ENCODE data around the gene RXRA.
A peak's percentile ranks its signal among the peaks of the same experiment; 100 is the strongest.

The RXRA gene

DNA sequence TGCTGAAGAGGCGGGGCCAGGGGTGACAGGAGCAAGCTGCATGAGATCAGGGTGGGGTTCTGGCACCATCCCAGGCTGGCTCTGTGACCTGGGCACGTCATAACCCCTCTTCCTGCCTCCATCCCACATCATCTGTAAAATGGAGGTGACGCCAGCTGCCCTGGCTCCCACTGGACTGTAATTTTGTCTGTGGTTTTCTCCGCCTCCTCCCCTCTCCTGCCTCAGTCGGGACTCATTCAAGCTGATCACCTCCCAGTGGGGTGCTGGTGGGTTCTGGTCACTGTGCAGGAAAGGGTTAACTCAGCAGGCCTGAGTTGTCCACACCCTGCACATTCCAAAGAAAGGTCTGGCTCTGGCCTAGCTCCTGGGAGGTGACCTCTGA lies 128.2 kb downstream of the RXRA start:
- DNase-seq (ENCODE audit: low read depth) = no peak

DNA sequence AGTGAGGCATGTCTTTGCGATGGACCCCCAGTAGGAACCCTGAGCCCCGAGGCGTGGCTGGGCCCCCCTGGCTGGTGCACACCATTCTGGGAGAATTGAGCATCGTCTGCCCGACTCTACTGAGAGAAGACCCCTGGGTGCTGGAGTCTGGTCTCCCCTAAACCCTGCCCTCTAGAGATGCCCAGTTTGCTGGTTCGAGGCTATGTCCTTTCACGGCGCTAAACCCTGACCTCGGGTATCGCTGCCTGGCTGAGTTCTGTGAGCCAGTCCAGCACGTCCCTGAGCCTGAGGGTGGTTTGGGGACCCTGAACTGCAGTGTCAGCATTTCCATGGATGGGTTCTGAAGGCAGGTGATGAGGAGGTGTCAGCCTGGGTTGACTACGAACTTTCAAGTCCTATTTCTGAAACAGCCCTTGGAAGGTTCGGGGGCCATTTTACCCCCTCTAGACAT lies 128.8 kb downstream of the RXRA start:
- no peak for DNase-seq (ENCODE audit: low read depth)

DNA sequence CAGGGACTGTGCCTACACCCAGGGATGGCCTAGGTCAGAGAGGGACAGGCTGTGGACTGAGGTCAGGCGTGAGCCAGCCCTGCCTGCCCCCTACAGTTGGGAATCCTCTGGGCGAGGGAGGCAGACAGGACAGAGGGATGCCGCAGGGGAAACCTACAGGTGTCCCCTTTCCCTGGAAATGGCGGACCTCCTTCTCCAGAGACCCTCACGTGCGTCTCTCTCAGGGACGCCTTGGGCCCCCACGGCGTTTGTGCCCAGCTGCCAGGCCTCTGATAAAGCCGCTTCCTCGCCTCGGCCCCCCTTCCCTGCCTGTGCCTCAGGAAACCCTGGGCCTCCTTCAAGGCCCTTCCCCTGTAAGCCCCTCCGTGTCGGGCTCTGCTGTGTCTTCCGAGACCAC lies 129.3 kb downstream of the RXRA start:
- DNase-seq (ENCODE audit: low read depth) = no peak

DNA sequence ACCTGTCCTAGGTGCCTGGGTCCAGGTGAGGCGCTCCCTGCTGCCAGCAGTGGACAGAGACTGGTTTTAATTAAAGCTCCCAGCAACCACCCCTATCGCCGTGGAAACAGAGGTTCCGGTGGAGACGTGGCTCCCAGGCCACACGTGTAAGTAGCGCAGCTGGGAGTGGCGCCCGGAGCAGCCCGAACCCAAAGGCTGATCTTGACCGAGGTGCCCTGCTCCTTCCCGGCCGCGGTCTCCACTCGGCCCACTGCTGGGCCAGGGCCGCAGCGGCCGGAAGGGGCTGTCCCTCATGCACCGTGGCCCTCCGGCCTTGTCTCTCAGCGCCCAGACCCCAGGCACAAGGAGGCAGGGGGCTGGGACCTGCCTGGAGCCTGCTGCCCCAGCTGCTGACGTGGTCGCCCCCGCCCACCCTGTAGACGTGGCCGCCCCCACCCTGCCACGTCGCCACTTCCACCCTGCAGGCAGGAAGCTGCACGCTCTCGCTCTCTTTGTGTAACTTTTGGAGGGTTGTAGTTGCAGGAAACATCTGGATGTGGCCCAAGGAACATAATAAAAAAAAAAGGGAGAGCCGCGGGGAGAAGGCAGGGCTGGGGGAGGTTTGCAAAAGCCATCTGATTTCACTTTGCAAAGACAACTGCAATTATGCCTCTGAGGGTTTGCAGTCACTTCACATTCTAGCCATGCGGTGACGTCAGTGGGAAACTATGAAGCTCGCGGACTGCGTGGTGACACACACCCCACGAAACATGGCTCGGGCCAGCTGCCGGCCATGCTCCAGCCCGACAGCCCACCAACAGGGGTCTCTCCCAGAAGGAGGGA lies 129.9 kb downstream of the RXRA start:
- DNase-seq (ENCODE audit: low read depth) = peak; percentile 97

DNA sequence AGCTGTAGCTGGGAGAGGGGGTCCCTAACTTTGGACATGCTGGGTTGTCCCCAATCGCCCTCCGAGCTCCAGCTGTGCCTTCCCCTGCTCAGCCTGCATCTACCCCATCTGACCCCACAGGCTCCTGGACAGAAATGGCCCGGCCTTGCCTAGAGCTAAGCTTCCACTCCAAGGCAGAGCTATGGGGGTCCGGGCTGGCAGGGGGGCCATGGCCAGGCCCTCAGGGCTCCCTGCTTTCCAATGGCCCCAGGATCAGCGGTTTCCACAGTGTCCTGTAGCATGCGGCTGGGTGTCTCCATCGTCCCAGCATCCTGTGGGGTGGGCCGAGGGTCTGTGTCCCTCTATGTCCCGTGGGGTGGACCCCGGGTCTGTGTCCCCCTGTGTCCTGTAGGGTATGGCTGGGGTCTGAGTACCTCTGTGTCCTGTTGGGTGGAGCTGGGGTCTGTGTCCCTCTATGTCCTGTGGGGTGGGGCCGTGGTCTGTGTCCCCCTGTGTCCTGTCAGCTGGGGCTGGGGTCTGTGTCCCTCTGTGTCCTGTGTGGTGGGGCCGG lies 130.6 kb downstream of the RXRA start:
- no peak for DNase-seq (ENCODE audit: low read depth)

DNA sequence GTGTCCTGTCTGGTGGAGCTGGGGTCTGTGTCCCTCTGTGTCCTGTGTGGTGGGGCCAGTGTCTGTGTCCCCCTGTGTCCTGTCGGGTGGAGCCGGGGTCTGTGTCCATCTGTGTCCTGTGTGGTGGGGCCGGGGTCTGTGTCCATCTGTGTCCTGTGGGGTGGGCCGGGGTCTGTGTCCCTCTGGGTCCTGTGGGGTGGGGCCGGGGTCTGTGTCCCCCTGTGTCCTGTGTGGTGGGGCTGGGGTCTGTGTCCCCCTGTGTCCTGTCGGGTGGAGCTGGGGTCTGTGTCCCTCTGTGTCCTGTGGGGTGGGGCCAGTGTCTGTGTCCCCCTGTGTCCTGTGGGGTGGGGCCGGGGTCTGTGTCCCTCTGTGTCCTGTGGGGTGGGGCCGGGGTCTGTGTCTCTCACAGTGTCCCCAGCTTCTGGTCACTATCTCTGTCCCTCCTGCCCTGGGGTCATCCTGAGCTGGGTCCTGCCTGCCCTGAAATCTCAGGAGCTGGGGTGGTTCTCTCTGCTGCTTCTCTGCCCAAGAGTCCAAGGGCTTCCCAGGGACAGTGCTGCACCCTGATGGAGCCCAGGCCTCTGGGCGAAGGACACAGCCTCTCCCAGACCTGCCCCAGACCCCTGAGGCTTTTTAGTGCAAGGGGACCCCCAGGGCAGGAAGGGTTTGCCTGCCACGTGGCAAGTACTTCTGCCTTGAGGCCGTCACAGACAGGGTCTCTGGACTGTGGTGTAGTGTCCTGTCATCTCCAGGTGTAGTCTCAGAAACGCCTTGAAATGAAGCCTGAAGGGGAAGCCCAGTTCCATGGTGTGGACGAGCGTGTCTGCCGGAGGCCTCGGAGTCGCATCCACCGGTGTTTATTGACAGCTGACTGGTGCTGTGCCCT lies 131.3 kb downstream of the RXRA start:
- no peak for DNase-seq (ENCODE audit: low read depth)

DNA sequence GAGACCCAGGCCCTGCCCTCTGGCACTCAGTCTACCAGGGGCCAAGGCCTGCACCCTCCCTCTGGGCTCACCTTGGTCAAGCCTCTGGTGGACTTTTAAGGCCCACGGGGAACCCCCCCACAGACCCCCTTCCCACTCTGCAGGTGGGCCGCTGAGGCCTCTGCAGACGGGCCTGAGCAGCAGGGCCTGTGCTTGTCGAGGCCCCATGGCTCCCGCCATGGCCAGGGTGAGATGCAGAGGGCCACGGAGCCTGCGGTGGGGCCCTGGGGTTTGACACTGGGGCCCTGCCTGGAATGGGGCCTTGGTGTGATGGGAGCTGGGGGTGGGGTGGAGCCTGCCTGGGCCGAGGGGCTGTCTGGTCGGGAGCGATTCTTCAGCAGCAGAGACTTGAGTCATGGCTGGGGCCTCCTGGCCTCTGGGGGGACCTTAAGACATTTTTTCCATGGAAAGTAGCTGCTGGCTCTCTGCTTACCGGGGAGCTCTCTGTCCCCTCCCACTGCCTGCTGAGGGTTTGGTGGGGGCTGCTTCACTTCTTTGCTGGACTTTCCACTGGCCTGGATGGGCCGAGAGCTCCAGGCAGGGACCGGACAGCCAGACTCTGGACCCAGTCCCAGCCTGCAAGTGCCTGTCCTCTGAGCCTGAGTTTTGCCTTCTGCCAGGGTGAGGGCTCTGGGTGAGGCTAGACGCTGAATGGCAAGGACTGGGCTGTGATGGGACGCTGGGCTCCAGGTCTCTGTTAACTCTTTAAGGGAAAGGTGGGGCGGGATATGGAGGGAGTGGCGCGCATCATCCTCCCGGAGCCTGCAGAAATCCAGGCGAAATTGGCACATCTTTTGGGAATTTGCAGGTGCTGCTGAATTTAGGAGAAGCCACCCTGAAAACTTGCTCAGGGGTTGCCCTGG lies 132.2 kb downstream of the RXRA start:
- no peak for DNase-seq (ENCODE audit: low read depth)

DNA sequence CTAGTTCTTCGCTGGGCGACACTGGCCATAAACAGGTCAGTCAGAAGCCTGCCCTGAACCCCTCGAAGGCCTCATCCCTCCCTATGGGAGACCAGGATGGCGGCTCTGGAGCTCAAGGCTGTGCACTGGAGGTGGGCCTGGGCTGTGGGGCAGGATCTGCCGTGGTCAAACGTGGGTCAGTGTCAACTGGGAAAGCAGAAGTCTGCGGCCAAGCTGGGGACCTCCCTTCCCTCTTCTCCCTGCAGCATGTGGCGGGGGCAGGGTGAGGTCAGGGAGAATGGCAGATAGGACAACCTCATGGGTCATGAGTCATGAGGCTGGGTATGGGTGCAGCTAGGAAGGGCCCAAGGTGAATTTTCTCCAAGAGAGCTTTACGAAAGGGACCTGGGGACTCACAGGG lies 132.9 kb downstream of the RXRA start:
- no peak for DNase-seq (ENCODE audit: low read depth)

DNA sequence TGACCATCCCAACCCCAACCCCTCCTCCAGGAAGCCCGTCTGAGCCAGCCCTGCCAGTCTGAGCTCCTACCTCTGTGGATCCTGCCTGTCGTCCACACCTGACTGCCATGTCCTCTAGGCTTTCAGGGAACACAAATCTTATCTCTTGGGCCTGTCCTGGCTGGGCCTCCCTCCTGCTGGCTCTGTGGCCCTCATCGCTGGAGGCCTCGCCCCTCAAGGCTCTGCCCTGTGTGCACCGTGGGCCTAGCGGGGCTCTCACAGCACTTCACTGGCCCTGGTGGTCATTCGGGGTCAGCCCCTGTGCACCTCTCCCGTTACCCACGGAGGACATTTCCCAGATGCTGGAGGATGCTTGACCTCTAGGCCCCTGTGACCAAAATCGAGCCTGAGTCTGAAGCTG lies 133.3 kb downstream of the RXRA start:
- no peak for DNase-seq (ENCODE audit: low read depth)

DNA sequence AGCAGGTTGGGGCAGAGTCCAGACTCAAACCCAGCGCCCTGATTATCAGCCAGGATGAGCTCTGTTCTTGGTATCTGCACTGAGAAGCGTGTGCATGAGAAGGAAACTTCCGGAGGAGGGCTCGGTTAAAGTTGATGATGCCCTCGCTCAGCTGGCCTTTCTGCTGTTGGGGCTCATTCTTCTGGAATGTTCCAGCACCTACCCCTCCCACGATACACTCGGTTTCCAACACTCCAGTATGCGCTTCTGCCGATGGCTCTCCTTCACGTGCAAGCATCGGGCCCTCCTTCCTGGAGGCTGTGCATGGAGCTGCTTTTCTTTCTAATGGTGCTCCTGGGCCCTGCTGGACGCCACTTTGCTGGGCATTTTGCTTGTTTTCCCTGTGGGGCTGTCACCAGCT lies 134.0 kb downstream of the RXRA start:
- DNase-seq (ENCODE audit: low read depth) = no peak

DNA sequence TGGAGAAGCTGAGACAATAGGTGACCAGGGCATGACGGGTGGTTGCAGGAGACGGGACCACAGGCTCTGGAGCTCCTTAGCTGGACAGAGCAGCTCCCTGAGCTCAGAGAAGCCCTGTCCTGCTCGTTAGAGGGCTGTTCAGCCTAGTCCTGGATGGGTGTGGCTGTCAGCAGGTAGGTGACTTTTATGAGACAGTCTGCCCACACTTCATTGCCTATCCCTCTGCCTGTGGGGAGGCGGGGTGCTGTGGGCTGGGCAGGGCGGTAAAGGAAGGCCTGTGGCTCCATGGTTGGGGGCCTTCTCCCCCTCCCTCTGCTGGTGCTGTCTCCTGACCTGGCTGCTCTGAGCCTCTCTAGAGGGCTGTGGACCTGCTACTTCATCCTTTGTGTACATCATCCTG lies 134.6 kb downstream of the RXRA start:
- DNase-seq (ENCODE audit: low read depth) = no peak

DNA sequence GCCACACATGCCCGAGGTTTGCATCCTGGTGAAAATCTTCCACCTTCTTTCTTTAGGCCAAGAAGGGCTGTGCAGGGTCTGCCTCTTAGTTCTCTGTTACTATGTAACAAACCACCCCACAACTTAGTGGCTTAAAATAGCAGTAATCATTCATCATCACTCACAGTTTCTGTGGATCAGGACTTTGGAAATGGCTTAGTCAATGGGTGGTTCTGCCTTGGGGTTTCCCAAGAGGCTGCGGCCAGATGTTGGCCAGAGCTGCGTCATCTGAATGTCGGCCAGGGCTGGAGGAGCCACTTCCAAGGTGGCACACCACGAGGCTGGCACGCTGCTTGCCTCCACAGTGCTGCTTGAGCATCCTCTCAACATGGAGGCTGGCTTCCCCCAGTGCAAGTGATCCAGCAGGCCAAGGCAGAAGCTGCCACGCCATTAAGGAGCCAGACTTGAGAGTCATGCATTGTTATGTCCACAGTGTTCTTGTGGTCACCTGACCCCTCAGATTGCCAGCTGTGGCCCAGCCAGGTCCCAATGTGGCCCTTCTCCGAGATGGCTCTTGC lies 135.2 kb downstream of the RXRA start:
- DNase-seq (ENCODE audit: low read depth) = peak; percentile 38

DNA sequence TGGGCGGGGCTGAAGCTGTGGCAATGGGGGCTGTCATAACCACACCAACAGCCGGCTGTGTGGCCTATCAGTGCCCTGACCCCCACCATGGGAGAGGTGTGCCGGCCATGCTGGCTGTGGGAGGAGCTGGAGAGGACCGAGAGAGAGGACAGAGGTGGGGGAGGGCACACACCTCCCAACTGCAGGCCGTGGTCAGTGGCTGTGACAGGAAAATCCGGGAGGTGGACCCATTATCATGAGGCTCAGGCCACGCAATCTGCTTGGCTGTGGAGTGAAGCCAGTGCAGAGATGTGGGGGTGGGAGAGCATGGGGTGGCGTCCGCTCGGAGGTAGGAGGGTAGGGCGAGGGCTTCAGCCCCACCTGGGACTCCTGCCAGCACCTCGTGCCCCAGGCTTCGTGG lies 136.1 kb downstream of the RXRA start:
- DNase-seq (ENCODE audit: low read depth) = no peak

DNA sequence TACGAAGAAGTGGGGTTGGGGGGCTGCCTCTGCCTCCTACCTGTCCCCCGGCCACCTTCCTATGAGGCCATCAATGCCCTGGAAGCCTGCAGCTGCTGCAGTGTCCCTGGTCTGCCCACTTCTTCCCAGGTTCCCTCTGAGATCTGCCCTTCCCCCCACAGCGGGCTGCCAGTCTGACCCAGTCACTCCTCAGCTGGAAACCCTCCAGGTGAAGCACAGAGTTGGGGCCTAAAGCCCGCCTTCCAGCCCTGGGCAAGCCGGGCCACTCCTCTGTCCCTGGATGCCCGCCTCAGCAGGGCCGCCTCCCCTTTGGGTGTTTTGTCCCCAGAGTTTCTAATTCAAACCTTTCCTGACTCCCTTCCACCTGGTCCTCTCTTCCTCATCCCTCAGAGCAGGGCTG lies 137.0 kb downstream of the RXRA start:
- no peak for DNase-seq (ENCODE audit: low read depth)

DNA sequence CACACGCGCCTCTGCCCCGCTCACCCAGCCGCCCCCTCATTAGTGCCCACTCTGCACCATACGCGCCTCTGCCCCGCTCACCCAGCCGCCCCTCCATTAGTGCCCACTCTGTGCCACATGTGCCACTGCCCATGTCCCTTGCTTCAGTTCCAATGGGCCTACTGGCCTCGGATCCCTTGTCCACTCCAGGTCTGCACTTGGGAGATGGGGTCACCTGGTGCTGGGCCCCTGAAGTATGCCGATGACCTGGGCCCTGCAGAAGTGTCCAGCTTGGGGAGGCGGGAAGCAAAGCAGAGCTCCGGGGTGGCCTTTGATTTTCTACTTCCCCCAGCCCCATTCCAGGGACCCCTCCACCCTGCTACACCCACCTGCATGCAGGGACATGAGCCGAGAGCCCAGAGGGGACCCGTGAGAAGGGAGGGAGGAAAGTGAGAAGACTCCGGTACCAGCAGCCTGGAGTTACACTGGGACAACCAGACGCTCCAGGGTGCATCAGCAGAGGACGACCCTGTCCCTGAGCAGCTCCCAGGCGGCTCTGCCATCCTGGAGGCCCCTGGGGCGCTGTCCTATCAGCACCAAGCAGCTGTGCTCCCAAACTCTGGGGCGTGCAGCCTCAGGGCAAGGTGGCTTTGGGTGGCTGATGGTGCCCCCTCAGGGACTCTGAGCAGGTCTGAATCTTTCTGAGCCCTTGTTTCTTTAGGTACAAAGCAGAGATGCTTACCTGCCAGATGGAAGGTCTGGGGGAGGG lies 140.8 kb downstream of the RXRA start:
- no peak for DNase-seq (ENCODE audit: low read depth)

DNA sequence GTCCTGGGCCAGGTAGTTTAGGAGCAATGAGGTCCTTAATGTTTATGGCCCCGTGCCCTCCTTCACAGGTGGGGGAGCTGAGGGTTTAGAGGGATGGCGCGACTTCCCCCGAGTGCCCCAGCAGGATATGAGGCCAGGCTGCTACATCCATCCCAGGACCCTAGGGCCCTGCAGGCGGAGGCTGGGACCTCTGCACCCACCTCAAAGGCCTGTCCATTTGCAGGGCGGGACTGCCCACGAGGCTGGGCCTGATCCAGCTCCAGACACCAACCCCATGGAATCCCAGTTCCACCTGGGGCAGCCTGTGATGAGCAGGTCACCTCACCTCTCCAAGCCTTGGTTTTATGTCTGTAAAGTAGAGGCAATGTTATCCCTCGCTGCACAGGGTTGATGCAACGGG lies 142.1 kb downstream of the RXRA start:
- no peak for DNase-seq (ENCODE audit: low read depth)

DNA sequence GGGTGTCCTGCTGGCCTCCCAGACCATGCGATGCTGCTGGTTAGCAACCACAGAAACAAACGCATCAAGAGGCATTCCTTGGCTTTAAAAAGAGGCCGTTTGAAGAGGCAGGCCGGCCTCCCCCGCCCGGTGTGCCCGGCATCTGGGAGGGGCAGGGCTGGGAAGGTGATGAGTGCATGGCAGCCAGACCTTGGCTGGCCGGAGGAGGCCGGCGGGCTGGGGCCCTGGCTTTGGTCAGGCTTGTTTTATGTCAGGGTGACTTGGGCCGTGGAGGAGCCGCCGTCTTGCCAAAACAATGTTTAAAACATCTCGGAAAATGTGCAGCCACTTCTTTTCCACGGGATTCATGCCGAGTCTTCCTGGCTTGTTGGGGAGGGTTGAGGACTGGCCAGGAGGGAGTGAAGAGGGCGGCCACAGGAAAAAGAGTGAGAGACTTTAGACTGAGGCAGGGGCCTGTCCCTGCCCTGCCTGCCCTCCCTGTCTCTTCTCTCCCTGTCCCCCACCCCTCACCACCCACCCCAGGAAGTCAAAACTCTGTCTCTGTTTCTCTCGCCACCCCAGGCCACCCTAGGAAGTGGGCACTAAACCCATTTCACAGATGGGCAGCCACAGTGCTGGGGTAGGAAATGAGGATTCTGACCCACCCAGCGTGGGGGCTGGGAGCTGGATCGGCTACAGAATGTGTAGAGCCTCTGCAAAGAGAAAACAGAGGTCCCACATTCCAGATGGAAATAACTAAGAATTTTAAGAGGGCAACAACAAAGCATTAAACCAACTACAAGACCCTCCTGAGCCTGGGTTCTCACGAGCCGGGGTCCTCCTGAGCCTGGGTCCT lies 143.0 kb downstream of the RXRA start:
- no peak for DNase-seq (ENCODE audit: low read depth)

DNA sequence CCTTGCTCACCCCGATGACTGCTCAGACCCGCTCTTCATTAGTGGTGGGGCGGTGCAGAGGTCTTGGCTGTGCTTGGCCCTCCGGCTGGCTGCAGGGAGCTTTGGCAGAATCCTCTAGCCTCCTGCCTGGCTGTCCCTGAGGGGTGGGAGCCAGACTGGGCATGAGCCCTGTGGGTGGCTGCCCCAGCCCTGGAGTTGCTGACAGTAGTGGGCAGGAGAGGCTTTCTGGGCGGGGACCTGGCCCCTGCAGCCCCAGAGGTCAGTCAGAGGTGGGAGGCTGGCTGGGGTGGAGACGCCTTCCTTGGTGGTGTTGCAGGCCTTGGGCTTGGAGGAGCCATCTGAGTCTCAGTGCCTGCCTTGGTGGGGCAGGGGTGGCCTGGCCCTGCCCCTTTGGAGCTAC lies 146.0 kb downstream of the RXRA start:
- DNase-seq (ENCODE audit: low read depth) = no peak

DNA sequence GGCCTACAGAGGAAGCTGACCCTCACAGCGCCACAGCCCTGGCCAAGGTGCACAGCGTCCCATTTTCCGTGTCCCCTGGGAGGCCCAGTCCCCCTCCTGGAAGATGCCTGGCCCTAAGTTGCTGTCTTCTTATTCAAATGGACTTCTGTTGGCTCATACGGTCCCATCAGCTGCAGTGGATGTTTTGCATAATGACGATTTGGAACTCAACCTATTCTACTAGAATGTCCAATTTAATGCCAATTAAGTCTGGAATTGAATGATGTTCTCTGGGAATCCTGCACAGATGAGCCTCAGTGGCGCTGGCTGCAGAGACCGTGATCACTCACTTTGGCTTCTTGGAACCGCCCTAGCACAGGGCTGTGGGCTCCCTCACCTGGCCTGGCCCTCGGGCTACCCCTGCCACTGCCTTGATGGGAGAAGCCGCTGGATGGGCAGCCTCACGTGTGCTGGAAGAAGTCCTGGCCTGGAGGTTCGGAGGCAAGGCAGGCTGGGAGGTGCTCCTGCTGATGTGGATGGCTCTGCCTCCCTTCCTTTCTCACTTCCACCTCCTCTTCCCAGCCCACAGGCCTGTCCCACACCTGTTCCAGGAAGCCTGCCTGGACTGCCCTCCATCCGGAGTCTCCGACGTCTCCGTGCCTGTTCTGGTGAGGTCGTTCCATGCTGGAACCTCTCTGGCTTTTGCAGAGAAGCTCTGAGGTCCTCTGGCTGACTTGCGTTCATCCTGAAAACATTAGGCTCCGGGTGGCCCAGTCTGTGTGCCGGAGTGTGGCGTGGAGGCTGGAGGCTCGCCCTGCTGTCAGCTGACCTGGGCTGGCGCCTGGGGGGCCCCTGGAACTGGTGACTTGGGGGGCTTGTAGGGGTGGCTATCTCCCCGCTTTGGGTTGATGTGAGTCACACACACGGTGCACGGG lies 147.1 kb downstream of the RXRA start:
- no peak for DNase-seq (ENCODE audit: low read depth)
